Astrocyte of the cerebellum (primary cell): ENCODE measurements around the gene DIPK1B.
"Not testable (repeated sequence)": the region's sequence is repeated elsewhere in the genome, so short reads cannot be mapped to it uniquely, and the experiment has no call there.

ENCODE experiments used
- DNase-seq: peaks from one replicate; pipeline ENCODE4 v3.0.0-alpha.2; 2011; ENCODE audit warnings: low read depth
- H3K4me3 ChIP-seq: 2 replicates; pipeline ENCODE4 v1.5.1; 2011; ENCODE audit warnings: mild to moderate bottlenecking, low read depth, low read length, moderate library complexity
- CTCF ChIP-seq: IDR thresholded peaks from 2 replicates; pipeline ENCODE4 v1.5.1; 2012; ENCODE audit warnings: low read length, low read depth, moderate library complexity, mild to moderate bottlenecking; ENCODE audit errors: missing control alignments
- in situ Hi-C: cut with HindIII; loops from 2 replicates; pipeline ENCODE4 v1.10.0; 2017; ENCODE audit warnings: low sequenced_read_pairs

Gene DIPK1B

GRCh38 chr9:136751814-136752213, 39.4 kb downstream of the DIPK1B start:
- TF ChIP-seq CTCF, result no peak
- no peak for DNase-seq
- no peak overlapping the region for H3K4me3 ChIP-seq
- in situ Hi-C loops, result no loop called here

GRCh38 chr9:136753371-136754058, 41.1 kb downstream of the DIPK1B start:
- DNase-seq, result no peak
- in situ Hi-C loops, result no loop called here
- TF ChIP-seq CTCF, result no peak
- H3K4me3 ChIP-seq, result no peak overlapping the region

- H3K4me3 ChIP-seq, result no peak overlapping the region
- TF ChIP-seq CTCF, result no peak
- DNase-seq, result no peak
- in situ Hi-C loops, result no loop called here
Measured at GRCh38 chr9:136754059-136754572, 41.7 kb downstream of the DIPK1B start.

GRCh38 chr9:136754626-136755301, 42.4 kb downstream of the DIPK1B start:
- H3K4me3 ChIP-seq, result no peak overlapping the region
- no peak for TF ChIP-seq CTCF
- in situ Hi-C loops, result no loop called here
- DNase-seq, result no peak

GRCh38 chr9:136755302-136756133, 43.1 kb downstream of the DIPK1B start:
- in situ Hi-C loops, H3K4me3 ChIP-seq, DNase-seq: not testable (repeated sequence)

GRCh38 chr9:136756134-136756438, 43.7 kb downstream of the DIPK1B start:
- TF ChIP-seq CTCF, result no peak
- no peak for DNase-seq
- in situ Hi-C loops, result no loop called here
- no peak overlapping the region for H3K4me3 ChIP-seq

GRCh38 chr9:136756836-136757235, 44.5 kb downstream of the DIPK1B start:
- TF ChIP-seq CTCF, result no peak
- DNase-seq, result no peak
- no peak overlapping the region for H3K4me3 ChIP-seq
- in situ Hi-C loops, result no loop called here
